HepG2 (cell line): ENCODE measurements around the gene AFAP1. TPM values are rescaled to one million over a fixed set of nuclear protein-coding genes. Genes with fewer than 3 reads are reported as not detected.

Source experiments
- ATF4 ChIP-seq, 2 experiments: fragments of 450-650 bp in 1 of 2; sonication (generic) in 1 of 2; formaldehyde crosslinking; IDR thresholded peaks; 2 replicates each; pipeline versions ENCODE4 v1.5.0 to v1.8.0; 2020 to 2022; ENCODE audit warnings: mild to moderate bottlenecking in 1 of 2, missing genetic modification reagents in 1 of 2
- CENPX ChIP-seq: sonication (generic); formaldehyde crosslinking; IDR thresholded peaks from 2 replicates; pipeline ENCODE4 v1.9.0; 2021; ENCODE audit warnings: mild to moderate bottlenecking, missing genetic modification reagents, moderate library complexity
- CHD4 ChIP-seq: fragments of 200-600 bp; sonication (generic); IDR thresholded peaks from 2 replicates; pipeline ENCODE4 v1.7.0; 2017; ENCODE audit warnings: mild to moderate bottlenecking, low read length, borderline replicate concordance
- CTCF ChIP-seq: sonication (generic); formaldehyde crosslinking; IDR thresholded peaks from 2 replicates; pipeline ENCODE4 v1.5.0; 2020; ENCODE audit warnings: mild to moderate bottlenecking, missing genetic modification reagents, moderate library complexity
- KLF11 ChIP-seq: IDR thresholded peaks from 2 replicates; pipeline ENCODE4 v1.6.1; 2016; ENCODE audit warnings: missing compliant biosample characterization
- MTF2 ChIP-seq: sonication (generic); formaldehyde crosslinking; IDR thresholded peaks from 2 replicates; pipeline ENCODE4 v1.5.0; 2020; ENCODE audit warnings: missing genetic modification reagents, borderline replicate concordance
- NRL ChIP-seq: sonication (generic); formaldehyde crosslinking; IDR thresholded peaks from 2 replicates; pipeline ENCODE4 v1.5.0; 2020; ENCODE audit warnings: missing genetic modification reagents, mild to moderate bottlenecking, moderate library complexity, borderline replicate concordance
- RBFOX2 ChIP-seq: fragments of 200-400 bp; formaldehyde crosslinking; IDR thresholded peaks from 2 replicates; pipeline ENCODE4 v1.6.1; 2017; ENCODE audit warnings: low read depth, mild to moderate bottlenecking, low read length
- RNF2 ChIP-seq: fragments of 450-650 bp; conservative IDR thresholded peaks from 2 replicates; pipeline ENCODE4 v1.6.1; 2016; ENCODE audit warnings: low read depth
- SIX4 ChIP-seq: sonication (generic); formaldehyde crosslinking; IDR thresholded peaks from 2 replicates; pipeline ENCODE4 v1.4.0; 2020; ENCODE audit warnings: missing genetic modification reagents
- SRSF1 ChIP-seq: fragments of 200-400 bp; formaldehyde crosslinking; optimal IDR thresholded peaks from 2 replicates; pipeline ENCODE3; 2017; ENCODE audit warnings: mild to moderate bottlenecking, low read depth, low read length, moderate library complexity
- TEAD2 ChIP-seq: sonication (generic); formaldehyde crosslinking; IDR thresholded peaks from 2 replicates; pipeline ENCODE4 v1.9.0; 2021; ENCODE audit warnings: missing genetic modification reagents
- ZC3H13 ChIP-seq: sonication (generic); formaldehyde crosslinking; IDR thresholded peaks from 2 replicates; pipeline ENCODE4 v1.8.1; 2023; ENCODE audit warnings: mild to moderate bottlenecking, missing genetic modification reagents, moderate library complexity
- ZIK1 ChIP-seq: sonication (generic); formaldehyde crosslinking; IDR thresholded peaks from 2 replicates; pipeline ENCODE4 v1.5.0; 2020; ENCODE audit warnings: mild to moderate bottlenecking, low read depth, missing genetic modification reagents, borderline replicate concordance
- ZNF10 ChIP-seq: sonication (generic); formaldehyde crosslinking; IDR thresholded peaks from 2 replicates; pipeline ENCODE4 v1.4.0; 2020; ENCODE audit warnings: mild to moderate bottlenecking, low read depth, missing genetic modification reagents, borderline replicate concordance
- ZNF337 ChIP-seq: sonication (generic); formaldehyde crosslinking; IDR thresholded peaks from 2 replicates; pipeline ENCODE4 v1.5.1; 2020; ENCODE audit warnings: missing genetic modification reagents, low read depth, mild to moderate bottlenecking, borderline replicate concordance
- ZNF362 ChIP-seq: sonication (generic); formaldehyde crosslinking; IDR thresholded peaks from 2 replicates; pipeline ENCODE4 v1.4.0; 2020; ENCODE audit warnings: missing genetic modification reagents, mild to moderate bottlenecking, borderline replicate concordance
- ZNF383 ChIP-seq: sonication (generic); formaldehyde crosslinking; IDR thresholded peaks from 2 replicates; pipeline ENCODE4 v1.4.0; 2020; ENCODE audit warnings: missing genetic modification reagents, mild to moderate bottlenecking, borderline replicate concordance
- ZNF614 ChIP-seq: IDR thresholded peaks from 2 replicates; pipeline ENCODE4 v1.6.1; 2018; ENCODE audit warnings: missing biosample characterization, missing genetic modification reagents, inconsistent platforms, borderline replicate concordance
- polyA plus RNA-seq, 8 experiments: library from polyadenylated mRNA; depleted of rRNA in 3 of 8; stranded (reverse) in 7 of 8; unstranded in 1 of 8; fragments of >200 nt; fragmentation: Illumina TruSeq in 4 of 8; extraction: Trizol in 4 of 8; gene quantifications; 2 replicates each; pipeline versions ENCODE4 v1.2.1 to v1.2.3, GENCODE V29; 2011 to 2016; ENCODE audit warnings: low read depth in 4 of 8, missing spikeins in 1 of 8, mixed read lengths in 1 of 8; ENCODE audit not compliant: insufficient read depth in 1 of 8
- total RNA-seq, 5 experiments: library from RNA; depleted of rRNA; stranded (reverse); fragments of >200 nt; fragmentation: Illumina TruSeq; extraction: Trizol; gene quantifications; 2 replicates each; pipeline ENCODE4 v1.2.3, GENCODE V29; 2016; ENCODE audit warnings: low read depth in 1 of 5
- TF ChIP-seq, protein P1 (sequence below): sonication (generic); formaldehyde crosslinking; conservative IDR thresholded peaks from 2 replicates; pipeline ENCODE4 v1.8.1; 2023; ENCODE audit warnings: missing genetic modification reagents

AFAP1 gene
- total and polyA plus RNA-seq, 2 of the 13 experiments (the other 11 are each of a cell fraction or from before 2014, with no cell fraction given) = 2.5 TPM

- peak in 1 of 2 experiments; percentile 92; a peak in 2 of 4 replicates for TF ChIP-seq ATF4 (CRISPR knock-in tag; IDR thresholded peaks at IDR 0.05)
- no peak for TF ChIP-seq ZIK1 (CRISPR knock-in tag)
- TF ChIP-seq CTCF (CRISPR knock-in tag) = peak; percentile 92
- no peak for TF ChIP-seq SIX4 (CRISPR knock-in tag)
- TF ChIP-seq, protein P1, sequence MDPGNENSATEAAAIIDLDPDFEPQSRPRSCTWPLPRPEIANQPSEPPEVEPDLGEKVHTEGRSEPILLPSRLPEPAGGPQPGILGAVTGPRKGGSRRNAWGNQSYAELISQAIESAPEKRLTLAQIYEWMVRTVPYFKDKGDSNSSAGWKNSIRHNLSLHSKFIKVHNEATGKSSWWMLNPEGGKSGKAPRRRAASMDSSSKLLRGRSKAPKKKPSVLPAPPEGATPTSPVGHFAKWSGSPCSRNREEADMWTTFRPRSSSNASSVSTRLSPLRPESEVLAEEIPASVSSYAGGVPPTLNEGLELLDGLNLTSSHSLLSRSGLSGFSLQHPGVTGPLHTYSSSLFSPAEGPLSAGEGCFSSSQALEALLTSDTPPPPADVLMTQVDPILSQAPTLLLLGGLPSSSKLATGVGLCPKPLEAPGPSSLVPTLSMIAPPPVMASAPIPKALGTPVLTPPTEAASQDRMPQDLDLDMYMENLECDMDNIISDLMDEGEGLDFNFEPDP (CRISPR knock-in tag) = no peak
- no peak for TF ChIP-seq RNF2
- TF ChIP-seq ZNF10 (CRISPR knock-in tag) = no peak
- no peak for TF ChIP-seq ZC3H13
- no peak for TF ChIP-seq ZNF614
- TF ChIP-seq TEAD2 (CRISPR knock-in tag) = no peak
- TF ChIP-seq RBFOX2 = no peak
- TF ChIP-seq ZNF362 (CRISPR knock-in tag) = no peak
- TF ChIP-seq SRSF1 = no peak
- TF ChIP-seq CENPX = no peak
- no peak for TF ChIP-seq ZNF383 (CRISPR knock-in tag)
- TF ChIP-seq ZNF337 (CRISPR knock-in tag) = no peak
- TF ChIP-seq CHD4 = no peak
- no peak for TF ChIP-seq NRL (CRISPR knock-in tag)
- no peak for TF ChIP-seq MTF2 (CRISPR knock-in tag)
- no peak for TF ChIP-seq KLF11 (CRISPR knock-in tag)
These were observed 135.5 kb downstream of the AFAP1 start (continued) for GRCh38 chr4:7803992-7804755.
